NCI-H2081 (cell line): ENCODE results near the gene ZNF554.
"Not testable (repeated sequence)": the region's sequence is repeated elsewhere in the genome, so short reads cannot be mapped to it uniquely, and the experiment has no call there.

ENCODE experiments used
- DNase-seq, 2 experiments: peaks; one replicate each; lab custom pipeline; 2025; lab: John Stamatoyannopoulos, UW

ZNF554 gene

DNA sequence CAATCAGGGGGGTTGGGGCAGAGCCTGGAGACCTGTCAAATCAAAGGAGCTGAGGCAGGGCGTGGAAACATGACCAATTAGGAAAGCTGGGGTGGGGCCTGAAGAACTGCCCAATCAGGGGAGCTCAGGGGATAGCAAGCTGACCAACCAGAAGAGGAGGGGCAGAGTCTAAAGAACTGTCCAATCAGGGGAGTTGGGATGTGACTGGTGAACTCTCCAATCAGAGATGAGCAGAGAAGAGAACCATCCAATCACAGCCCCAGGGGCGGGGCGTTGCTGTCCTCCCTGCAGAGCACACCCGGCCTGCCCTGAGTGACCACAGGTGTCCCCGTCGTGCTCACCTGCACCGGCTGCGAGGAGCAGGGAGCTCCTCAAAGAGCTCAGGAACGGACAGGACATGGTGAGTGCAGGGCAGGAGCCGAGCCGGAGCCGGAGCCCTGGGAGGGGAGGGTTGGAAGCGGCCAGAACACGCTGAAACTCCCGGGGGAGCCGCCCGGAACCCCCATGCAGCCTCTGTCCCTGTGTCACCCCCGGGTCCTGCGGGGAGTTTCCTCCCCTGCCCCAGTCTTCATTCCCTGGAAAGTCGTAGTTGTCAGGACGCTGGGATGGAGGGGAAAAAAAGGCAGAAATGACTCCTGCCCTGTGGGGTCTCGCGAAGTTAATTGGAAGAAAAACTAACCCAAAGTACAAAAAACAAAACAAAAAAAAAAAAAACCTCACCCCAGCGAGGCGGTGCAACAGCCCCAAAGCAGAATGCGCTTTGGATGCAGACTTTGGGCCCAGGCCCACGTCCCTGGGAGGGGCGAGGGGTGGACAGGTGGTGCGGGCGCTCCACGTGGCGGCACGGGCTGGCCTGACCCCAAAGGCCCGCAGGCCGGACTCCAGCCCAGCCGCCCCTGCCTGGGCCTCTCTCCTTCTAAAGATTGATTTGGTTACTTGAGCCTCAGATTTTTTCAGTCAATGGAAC, 47.6 kb downstream of the ZNF554 start, which contains the start of gene ZNF556:
Gene ZNF556 (plus strand): TSS at position 311 of the 967 bp plus-strand sequence. CDS start 87 bp downstream, at position 398.
- peak; percentile 56 to 66 for DNase-seq

DNA sequence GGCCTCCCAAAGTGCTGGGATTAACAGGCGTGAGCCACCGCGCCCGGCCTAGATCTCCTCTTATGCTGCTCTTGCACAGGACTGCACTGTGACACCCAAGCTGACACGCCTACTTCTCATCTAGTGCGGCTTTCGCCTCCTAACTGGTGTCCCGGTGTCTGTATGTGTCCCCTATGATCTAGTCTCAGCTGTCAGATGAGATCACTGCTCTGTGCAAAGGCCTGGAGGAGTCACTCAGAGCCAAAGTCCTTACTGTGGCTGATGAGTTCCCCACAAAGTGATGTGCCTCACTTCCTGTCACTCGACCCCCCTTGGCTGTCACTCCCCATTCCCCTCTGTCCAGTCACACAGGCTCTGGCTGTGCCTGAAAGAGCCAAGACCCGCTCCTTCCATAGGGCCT, 50.0 kb downstream of the ZNF554 start:
- no peak for DNase-seq

- DNase-seq = not testable (repeated sequence)
These were observed 52.5 kb downstream of the ZNF554 start for GRCh38 chr19:2872175-2872574.

- DNase-seq = no peak
These were observed 58.0 kb downstream of the ZNF554 start for GRCh38 chr19:2877398-2878331.

- no peak for DNase-seq
These were observed 64.2 kb downstream of the ZNF554 start for GRCh38 chr19:2883686-2884439.

- no peak for DNase-seq
These were observed 66.1 kb downstream of the ZNF554 start for GRCh38 chr19:2885736-2886135.
